Activated CD4-positive, CD25-positive, alpha-beta regulatory T cell (primary cell): ENCODE results near the gene DDX31.
"Not testable (repeated sequence)": the region's sequence is repeated elsewhere in the genome, so short reads cannot be mapped to it uniquely, and the experiment has no call there.

Experiments used
- DNase-seq, 4 experiments: peaks; one replicate each; lab custom pipeline; 2025; lab: John Stamatoyannopoulos, UW

DDX31 gene

DNA sequence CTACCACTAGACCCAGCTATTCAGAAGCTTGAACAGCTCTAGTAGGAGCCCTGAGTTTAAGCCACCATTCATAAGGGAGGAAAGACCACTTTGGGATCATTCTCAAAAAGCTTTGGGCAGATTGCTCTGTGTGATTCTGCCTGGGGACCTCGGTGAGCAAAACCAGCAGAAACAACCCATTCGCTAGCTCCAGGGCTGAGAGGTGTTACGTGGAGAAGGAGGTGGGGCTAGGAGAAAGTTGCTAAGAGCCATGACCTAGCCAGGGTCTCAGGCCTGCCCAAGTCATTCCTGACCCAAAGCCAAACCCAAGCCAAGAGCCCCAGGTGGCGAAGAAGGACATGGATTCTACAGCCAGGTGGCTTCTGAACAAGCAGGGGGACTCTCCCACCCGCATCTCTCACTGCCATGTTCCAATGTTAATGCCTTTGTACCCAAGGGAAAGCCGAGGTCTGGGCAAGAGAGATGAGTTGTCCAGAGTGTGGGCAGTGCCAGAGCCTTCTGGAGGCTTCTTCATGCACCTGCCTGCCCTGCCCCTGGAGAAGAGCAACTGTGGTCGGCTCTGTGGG, 91.3 kb downstream of the DDX31 start:
- no peak for DNase-seq

DNA sequence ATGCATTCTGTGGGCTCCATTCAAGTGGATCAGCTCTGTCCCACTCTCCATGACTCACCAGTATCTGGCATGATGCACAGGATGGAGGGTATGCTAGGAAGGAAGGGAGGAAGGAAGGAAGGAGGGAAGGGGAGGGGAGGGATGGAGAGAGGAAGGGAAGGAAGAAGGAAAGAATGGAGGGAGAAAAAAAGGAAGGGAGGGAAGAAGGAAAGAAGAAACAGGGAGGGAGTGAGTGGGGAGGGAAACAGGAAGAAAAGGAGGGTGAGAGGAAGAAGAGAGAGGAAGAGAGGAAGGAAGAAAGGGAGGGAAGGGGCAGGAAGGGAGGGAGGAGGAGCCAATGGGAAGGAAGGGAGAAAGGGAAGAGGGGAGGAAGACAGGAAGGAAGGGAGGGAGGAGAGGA, 92.7 kb downstream of the DDX31 start:
- no peak for DNase-seq

DNA sequence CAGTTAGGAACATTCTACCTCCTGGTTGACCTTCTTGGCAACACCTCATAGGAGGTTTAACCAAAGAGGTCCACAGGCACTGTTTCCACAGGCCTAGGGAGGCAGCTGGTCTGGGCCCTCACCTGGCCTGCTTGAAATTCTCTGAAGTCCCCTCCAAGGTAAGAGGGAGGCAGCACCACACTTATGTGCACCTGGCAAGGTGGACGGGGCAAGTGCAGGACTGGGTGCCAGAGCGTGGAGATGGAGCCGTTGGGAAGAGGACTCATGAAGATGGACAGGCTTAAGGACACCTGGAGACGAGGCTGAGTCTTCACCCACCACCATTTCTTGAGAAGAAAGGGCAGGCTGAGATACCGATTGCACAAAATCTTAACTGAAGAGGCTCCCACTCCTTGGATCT, 94.0 kb downstream of the DDX31 start:
- no peak for DNase-seq

DNA sequence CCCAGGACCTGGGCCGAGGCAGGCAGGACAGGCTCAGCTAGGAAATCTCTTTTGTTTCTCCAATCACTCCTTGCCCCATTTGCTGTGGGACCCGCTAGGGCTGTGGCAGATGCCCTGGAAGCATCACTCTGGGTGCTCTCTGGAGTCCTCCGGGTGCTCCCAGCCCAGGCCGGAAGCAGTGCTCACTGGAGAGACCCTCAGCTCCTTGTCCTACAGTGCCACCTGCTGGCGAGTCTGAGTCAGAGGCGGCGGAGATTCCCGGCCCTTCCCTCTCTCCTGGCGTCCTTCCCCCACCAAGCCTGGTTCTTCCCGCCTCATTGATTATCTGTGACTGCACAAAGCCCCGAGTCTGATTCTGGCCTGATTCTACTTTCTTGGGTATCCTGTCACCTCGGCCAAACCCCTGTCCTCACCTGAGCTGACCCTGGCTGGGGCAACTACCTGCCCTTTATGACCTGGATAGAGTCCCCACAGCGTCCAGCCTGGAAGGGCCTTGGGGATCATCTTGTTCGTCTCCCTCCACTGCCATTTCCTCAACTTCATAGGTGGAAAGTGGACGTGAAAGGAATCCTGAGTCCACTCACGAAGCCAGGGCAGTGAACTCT, 94.7 kb downstream of the DDX31 start:
- no peak for DNase-seq

DNA sequence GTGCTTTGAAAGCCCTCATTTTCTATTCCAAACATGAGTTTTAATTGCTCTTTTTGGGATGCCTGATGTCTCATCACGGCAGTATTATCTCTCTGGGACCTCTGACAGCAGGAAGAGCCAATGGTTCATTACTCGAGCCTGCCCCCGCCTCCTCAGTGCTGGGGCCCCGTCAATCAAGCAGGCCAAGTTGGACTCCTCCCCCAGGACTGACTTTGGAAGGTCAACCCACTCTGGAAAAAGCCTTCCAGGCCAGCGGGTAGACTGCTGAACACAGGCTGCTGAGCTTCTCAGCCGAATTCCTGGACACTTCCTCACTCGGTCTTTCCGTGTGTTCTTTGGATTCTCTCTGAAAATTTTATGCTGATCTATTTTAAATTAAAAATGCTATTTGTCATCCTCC, 96.9 kb downstream of the DDX31 start:
- no peak for DNase-seq

DNA sequence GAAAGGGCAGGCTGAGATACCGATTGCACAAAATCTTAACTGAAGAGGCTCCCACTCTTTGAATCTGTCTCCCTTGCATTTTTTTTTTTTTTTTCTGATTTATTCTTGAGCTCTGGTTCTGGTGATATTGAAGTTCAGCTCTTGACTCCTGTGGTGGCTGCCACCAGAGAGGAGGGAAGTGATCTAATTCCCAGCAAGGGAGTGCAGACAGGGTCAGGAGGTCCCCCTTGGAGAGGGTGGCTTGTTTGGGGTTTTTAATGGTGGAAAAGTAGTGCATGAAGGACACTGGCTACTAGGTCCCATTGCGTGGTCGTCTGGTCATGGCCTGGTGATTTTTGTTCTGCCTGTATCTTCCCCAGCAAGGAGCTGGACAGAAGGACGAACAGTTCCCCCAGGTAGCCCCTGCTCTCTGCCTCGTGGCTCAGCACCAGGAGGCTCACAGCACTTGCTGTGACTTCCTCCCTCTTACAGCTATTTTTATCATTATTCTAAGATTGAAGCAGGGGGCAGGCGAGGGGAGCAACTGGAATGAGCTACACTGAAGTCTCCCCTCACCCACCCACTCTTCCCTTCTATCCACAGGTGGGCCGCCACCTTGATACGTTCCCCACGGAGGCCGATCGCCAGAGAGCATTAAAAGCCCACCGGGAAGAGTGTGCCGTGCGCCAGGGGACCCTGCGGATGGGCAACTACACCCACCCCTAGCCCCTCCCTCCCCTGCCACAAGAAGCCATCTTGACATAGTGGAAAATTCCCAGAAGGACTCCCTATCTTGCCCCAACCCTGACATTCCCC, 97.8 kb downstream of the DDX31 start:
- no peak for DNase-seq

DNA sequence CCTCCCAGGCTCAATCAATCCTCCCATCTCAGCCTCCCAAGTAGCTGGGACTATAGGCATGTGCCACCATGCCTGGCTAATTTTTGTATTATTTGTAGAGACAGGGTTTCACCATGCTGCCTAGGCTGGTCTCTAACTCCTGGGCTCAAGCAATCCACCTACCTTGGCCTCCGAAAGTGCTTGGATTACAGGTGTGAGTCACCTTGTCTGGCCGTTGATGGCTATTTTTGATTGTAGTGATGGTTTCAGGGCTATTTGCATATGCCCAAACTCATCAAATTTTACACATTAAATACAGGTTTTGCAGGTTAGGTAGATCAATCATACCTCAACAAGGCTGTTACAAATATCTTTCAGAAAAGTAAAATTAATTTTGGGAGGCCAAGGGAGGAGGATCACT, 101.0 kb downstream of the DDX31 start:
- DNase-seq = not testable (repeated sequence)

DNA sequence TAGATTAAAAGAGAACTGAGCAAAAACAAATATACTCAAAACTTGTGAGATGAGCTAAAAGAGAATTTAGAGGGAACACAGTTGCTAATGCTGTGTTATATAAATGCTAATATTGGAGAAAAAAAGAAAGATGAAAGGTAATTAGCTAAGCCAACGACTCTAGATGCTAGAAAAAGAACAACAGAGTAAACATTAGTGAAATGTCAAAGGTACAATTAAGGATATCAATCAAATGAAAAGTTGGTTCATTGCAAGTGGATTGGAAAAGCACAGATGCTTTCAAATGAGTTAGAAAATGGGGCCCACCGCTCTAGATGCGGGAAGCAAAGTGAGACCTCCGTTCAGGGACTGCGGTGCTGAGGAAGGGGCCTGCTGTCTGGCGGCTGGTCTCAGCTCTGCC, 105.3 kb downstream of the DDX31 start:
- no peak for DNase-seq

DNA sequence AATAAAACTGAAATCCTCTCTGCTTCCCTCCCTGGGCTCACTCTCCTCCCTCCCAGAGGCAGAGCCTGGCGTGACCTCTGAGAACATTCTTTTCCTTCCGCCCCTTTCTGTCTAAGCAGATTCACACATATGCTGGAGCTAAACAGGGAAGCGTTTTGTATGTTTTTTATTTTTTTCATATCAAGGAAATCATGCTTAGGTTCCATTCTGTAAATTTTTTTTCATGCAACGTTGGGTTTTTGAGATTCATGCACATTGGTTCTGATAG, 107.5 kb downstream of the DDX31 start:
- DNase-seq = no peak

DNA sequence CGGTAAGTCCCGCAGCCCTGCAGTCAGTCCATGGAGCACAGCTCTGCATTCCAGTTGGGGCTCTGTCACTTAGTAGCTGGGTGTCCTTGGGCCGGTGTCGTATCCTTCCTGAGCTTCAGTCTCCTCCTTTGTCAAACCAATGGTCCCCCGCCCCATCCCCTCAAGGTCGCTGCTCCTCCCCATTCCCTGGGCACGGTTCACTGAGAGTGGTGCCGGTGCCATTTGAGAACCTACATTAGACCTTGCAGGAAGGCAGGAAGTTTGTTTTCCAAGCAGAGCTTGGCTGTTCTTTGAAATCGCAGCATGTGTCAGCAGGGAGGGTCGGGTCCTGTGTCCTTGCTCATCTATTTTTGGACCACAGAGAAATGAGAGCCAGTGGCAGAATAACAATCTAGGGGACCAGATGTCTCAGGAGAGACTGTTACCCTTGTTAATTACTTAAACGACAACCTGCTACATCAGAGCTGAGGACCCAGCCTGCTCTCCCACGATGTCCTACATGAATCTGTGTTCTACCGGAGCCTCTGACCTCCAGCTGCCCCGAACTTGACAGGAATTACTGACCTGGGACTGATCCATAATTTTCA, 109.1 kb downstream of the DDX31 start:
- DNase-seq = no peak

DNA sequence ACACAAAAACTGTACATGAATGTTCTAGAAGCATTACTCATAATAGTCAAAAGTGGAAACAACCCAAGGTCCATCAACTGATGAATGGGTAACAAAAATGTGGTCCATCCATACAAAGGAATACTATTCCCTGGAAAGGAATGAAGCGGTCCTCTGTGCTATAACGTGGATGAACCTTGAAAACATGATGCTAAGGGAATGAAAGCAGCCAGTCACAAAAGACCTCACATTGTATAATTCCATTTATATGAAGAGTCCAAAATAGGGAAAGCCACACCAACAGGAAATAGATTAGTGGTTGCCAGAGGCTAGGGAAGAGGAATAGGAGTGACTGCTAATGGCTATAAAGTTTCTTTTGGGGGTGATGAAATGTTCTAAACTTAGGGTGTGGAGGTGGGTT, 110.1 kb downstream of the DDX31 start:
- no peak for DNase-seq

DNA sequence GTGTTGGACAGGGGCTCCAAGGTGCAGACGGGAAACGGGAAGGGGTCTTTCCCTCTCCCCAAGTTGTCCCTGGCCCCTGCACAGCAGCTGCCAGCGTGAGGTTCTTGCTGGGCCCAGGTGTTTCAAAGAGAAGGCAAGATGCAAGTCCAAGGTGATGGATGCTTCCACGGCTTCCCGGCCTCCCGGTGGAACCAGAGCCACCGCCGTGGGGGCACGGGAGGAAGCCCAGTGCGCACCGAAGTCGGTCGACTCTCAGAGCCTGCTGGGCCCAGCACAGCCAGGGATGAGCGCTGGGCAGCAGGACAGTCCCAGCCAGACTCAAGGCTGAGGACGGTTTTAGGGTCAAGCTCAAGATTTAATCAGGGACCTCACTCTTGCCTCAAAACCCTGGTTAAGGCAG, 112.6 kb downstream of the DDX31 start:
- DNase-seq = no peak

DNA sequence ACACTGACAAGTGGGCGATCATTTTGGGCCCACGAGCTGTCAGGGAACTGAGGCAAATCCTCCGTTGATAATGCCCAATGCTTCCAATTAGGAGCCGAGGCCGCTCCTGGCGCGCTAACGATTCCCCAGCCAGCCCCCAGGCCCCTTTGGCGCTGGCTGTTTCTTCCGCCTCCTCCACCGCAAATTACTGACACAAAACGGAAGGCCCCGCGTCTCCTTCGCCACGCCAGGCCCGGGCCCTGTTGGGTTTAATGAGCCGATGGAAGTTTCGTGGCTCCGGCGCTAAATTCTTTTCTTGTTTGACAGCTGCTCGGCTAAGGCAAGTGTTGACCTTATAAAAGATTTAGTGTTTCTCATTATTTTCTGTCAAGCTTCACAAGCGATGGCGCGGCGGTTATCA, 113.1 kb downstream of the DDX31 start:
- DNase-seq = no peak

DNA sequence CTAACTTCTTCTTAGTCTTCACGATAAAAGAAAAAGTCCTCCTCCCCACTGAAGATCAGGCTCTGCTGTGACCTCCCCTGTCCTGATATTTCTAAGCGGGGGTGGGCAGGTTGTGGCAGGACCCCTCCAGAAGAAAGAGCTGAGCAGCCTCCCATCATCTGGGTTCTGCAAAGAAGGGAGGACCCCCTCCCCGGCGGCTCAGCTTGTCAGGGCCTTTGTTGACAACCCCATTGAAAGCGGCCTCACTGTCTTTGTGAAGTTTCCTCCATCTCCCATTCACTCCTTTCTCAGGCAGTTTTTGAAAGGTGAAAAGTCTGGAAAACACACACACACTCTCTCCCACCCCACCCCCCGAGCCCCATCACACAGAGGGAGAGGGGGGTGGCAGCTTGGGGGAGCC, 113.5 kb downstream of the DDX31 start:
- DNase-seq = no peak

DNA sequence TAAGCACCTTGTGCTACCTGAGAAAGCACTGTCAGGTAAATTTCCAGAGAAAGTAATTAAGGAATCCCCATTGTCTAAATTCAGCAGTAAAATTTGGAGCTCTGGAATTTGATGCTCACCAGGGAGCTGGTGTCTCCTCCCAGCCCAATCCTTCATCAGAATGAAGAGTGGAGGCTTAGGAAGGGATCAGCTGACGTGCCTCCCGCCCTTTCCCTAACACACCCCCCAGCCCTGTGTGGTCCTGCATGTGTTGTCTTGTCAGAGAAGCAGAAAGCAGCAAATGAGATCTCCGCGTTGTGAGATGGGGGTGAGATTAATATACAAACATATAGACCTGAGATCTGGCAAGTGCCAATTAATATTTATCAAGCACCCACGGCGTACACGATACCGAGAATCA, 114.3 kb downstream of the DDX31 start:
- no peak for DNase-seq

DNA sequence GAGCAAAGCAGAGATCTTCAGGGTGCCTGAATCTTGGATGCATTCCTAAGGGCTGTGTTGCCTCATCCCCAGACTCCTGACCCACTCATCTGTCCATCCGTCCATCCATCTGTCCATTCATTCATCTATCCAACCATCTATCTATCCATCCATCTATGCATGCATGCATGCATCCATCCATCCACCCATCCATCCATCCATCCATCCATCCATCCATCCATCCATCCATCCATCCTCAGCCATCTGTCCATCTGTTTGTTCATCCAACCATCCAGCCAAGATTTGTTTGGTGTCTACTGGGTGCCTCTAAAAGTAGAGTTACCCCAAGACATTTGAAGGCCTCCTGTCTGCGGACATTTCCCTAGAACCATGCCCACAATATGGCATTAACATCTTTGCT, 115.0 kb downstream of the DDX31 start:
- DNase-seq = no peak

DNA sequence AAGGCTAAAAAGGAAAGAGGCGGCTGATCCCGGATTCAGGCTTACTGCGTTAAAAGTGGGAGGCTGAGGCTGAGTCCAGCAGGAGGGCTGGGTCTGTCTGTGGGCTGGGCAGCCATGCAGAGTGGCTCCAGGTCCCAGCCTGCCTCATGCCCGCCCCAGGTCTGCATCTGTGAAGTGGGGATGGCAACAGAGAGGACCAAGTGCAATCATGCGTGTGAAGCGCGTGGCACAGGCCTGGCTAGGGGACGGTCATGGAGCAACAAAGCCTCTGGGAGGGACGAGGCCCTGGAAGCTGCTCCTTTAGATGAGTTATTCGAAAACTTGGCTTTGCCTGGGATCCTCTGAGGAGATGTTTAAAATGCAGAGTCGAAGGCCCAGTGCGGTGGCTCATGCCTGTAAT, 117.7 kb downstream of the DDX31 start:
- no peak for DNase-seq

DNA sequence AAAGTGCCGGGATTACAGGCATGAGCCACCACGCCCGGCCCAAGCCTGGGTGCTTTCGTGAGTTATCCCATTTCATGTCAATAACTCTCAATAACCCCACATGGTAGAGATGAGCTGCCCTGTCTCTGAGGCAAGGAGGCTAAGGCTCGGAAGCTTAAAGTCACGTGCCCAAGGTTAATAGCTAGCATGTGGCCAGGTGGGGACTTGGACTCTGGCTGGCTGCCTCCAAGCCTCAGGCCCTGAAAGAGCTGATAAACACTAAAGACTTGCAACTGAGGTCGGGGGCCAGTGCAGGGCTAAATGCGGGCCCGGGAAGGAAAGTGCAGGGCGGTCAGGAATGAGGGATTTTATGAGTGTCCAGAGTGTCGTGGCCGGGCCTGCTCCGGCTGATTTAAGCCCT, 118.2 kb downstream of the DDX31 start:
- DNase-seq = no peak

DNA sequence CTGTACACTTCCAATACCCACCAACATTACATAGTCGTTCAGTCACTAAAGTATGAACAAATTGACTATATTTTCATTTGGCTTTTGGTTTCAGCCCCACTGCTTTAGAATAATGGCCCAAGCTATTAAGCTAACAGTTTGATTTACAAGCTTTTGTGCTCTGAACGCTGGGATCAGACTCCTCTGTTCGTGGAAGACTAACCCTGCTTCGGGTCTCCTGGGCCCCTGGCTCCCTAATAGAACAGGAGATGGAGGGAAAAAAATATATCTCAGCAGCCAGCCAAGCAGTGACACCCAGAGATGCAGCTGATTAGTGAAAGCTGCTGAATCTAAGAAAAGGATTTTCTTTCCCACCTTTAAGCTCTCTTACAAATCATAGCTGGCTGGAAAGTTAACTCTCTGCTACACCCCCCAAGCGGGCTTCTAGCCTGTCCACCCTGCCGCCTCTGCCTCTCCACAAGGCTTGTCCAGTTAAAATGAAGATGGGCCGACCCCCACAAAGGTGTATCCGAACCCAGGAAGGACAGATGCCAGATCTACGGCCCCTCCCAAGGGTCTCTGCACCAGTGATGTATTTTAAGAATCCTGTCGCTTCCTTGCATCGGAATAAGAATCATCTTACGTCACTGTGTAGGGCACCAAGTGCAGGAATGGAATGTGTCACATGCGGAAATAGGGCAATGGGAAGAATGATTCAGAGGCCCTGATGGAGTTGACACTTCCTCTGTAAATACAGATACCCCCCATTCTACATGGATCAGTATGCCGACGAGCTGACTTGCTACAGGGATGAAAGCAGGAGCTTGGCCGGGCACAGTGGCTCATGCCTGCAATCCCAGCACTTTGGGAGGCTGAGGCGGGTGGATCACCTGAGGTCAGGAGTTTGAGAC, 120.8 kb downstream of the DDX31 start:
- no peak for DNase-seq

DNA sequence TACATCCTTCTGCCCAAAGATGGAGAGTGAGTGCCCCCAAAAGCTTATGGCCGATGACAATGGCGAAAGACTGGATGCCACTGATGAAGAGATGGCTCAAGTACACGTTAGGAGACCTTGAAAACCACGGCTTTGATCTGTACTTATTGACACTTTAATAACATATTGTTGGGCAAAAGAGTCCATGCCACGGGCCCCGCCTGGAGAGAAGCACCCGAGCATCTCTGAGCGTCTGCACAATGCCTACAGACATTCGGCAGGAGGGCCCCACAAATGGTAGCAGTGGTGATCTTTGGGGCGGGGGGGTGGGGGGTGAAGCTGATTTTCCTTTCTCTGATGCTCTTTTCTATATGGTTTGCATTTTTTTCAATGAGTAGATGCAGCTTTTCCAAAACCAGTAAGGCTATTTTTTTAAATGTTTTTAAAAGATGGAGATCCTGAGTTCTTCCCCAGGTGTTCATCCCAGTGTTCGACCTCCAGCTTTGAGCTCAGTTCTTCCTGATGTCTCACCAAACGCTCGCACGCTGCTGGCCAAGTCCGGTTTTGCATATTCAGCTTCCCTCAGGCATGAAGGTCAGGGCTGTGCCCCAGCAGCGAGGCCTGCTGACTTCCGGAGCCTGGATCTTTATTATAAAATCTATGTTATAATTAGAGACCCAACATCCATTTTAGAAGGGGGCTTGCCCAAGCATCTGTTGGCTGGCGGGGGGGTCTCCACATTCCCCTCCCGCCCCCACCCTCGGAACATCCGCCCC, 121.6 kb downstream of the DDX31 start:
- no peak for DNase-seq

DNA sequence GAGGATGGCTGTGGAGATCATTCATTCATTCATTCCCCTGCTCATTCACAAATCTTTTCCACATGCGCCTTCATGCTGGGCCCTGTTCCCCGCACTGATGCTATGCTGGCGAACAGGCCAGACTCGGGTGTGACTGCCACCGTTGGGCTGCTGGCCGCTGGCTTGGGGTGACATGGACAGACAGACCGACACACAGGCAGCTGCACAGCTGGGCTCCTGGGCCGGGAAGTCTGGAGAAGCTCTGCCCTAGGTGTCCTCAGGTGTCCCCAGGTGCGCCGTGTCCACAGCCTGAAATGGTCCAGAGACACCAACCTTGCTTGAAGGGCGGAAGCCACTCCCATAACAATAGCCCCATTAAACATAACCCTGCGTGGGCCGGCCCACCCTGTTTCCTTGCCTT, 122.3 kb downstream of the DDX31 start:
- DNase-seq = no peak

DNA sequence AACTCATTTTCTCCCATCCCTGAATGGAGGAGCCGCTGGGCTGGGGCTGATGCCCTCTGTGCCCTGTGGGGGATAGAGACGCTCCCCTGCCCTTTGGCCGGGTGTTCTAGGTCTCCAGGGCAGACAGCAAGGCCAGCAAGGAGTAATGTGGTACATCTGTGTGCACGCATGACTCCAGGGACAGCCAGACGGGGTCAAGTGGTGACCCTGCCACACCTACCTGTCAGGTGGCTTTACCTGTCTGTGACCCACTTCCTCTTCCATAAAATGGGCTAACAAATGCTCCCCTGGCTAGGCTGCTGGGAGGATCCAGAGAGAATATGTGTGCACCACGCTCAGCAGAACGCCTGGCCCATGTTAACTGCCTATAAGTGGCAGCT, 122.7 kb downstream of the DDX31 start:
- no peak for DNase-seq
